Measurements from ENCODE around the gene SLC4A1.
"Not testable (repeated sequence)": the region's sequence is repeated elsewhere in the genome, so short reads cannot be mapped to it uniquely, and the experiment has no call there.

The SLC4A1 gene

GRCh38 chr17:44255915-44256314 is 12.0 kb downstream of the SLC4A1 start:
- DNase-seq, result no peak

- DNase-seq, result no peak
Observed at GRCh38 chr17:44254361-44255095, 13.4 kb downstream of the SLC4A1 start.

DNA sequence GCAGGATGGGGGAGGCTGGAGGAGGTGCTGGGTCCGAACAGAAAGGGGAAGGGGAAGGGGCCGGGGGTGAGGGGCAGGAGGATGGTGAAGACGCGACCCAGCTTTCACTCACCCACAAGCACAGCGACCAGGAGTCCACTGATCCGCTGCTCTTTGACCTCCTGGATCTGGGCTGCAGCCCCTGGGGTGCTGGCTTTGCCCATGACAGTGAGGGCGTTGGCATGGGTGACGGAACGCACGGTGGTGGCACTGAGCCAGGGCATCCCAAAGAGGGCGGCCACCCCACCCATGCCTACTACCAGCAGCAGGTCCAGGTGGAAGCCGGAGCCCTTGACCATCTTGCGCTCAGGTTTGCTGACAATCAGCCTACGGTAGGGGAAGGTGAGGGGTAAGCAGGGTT is 14.9 kb downstream of the SLC4A1 start:
- DNase-seq, result no peak

DNA sequence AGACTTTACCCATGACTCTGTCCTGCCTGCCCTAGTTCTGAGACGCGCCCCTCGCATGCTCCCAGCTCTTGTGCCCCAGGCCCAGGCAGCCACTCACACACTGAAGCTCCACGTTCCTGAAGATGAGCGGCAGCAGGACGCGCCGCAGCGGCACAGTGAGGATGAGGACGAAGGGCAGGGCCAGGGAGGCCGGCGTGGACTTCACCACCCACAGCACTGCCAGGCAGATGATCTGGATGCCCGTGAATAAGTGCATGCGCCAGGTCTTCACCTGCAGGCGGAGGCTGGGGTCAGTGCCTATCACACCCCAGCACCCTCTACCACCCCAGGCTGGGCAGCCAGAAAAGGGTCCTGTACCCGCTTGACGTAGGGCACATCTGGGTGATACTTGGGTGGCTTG is 16.9 kb downstream of the SLC4A1 start:
- DNase-seq, result no peak

GRCh38 chr17:44249501-44250246 is 18.3 kb downstream of the SLC4A1 start:
- DNase-seq, result no peak

DNA sequence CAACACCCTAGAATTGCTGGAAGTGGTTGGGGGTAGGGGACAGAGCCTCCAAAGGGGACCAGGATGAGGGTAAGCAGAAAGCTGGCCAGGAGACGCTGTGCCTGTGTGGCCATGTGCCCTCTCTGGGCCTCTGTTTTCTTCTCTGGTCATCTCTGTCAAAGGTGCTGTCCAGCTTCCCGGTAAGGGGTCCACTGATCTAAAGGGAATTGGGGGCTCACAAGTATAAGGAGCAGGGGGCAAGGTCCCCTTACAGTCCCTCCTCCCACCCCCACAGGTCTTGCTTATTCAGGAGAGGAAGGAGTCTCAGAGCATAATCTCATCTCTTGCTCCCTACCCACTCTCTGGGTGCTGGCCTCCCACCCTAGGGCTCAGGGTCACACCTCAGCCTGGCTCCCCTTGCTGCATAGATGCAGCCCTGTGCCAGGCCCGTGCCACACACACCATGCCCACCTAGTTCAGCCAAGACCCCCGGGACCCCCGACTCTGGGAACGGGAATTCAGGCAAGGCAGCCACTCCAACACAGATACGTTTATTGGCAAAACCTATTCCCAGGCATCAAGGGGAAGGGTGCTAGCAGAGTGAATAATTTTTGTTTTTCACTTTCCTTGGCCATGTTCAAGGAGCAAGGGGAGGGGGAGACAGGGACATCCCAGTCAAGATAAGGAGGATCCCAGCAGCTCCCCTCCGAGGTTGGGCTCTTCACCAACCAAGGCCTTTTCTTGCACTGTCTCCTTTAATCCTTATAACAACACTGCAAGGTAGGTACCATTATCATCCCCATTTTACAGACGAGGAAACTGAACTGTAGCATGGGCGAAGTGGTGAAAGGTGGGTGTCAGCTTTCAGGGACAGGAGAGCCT is 19.8 kb downstream of the SLC4A1 start:
- no peak for DNase-seq

- no peak for DNase-seq
Observed at GRCh38 chr17:44247440-44247841, 20.5 kb downstream of the SLC4A1 start.

DNA sequence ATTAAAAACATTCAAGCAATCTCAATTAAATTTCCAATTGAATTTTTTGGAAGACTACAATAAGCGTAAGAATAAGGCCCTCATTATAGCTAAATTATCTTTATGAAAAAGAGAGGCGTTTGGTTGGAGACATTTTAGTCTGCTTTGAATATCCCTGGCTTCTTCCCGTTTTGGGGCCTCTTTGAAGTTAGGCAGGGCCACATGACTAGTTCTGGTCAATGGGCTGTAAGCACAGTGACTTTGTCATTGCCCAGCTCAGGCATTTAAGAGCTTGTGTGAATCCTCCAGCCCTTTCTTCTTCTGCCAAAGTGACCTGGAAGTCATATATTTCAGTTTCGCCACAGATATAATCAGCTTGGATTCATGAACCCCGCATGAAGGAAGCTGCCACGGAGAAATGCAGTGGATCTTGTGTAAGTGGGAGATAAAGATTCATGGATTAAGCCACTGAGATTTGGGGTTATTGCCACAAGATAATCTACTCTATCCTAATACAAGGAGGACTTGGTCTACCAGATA is 26.8 kb downstream of the SLC4A1 start:
- no peak for DNase-seq

DNA sequence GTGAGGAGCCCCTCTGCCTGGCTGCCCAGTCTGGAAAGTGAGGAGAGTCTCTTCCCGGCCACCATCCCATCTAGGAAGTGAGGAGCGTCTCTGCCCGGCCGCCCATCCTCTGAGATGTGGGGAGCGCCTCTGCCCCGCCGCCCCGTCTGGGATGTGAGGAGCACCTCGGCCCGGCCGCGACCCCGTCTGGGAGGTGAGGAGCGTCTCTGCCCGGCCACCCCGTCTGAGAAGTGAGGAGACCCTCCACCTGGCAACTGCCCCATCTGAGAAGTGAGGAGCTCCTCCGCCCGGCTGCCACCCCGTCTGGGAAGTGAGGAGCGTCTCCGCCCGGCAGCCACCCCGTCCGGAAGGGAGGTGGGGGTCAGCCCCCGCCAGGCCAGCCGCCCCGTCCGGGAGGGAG is 30.0 kb downstream of the SLC4A1 start:
- DNase-seq, result not testable (repeated sequence)

- DNase-seq, result no peak
Observed at GRCh38 chr17:44236444-44236991, 31.4 kb downstream of the SLC4A1 start.

- no peak for DNase-seq
Observed at GRCh38 chr17:44235583-44235936, 32.4 kb downstream of the SLC4A1 start.

GRCh38 chr17:44233582-44233981 is 34.4 kb downstream of the SLC4A1 start:
- no peak for DNase-seq

- DNase-seq, result no peak
Observed at GRCh38 chr17:44232061-44232460, 35.9 kb downstream of the SLC4A1 start.

GRCh38 chr17:44230140-44230539 is 37.8 kb downstream of the SLC4A1 start:
- DNase-seq, result no peak

GRCh38 chr17:44229090-44229489 is 38.8 kb downstream of the SLC4A1 start:
- DNase-seq, result no peak

DNA sequence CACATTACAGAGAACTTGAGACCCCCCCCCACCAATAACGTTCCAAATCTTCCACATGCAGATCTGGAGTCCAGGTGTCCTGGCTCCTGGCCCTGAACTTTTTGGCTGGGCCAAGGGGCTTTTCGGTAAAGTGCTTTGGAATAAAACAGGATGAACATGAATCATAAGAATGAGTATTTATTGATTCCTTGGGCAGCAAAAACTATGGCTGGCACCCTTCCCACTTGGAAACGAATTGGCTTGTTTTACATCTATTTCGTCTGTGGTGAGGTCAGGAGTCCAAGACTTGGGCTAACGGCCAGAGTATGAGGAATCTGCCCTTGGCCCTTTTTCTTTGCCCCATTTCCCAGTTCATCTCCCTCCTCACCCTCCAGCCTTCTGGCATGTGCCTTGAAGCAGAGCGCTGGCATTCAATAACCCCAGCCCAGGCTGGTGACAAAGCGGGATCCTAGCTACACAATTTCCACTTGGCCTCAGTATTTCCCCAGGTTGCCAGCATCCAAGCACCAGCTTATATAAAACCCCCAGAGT is 44.3 kb downstream of the SLC4A1 start:
- DNase-seq, result no peak

DNA sequence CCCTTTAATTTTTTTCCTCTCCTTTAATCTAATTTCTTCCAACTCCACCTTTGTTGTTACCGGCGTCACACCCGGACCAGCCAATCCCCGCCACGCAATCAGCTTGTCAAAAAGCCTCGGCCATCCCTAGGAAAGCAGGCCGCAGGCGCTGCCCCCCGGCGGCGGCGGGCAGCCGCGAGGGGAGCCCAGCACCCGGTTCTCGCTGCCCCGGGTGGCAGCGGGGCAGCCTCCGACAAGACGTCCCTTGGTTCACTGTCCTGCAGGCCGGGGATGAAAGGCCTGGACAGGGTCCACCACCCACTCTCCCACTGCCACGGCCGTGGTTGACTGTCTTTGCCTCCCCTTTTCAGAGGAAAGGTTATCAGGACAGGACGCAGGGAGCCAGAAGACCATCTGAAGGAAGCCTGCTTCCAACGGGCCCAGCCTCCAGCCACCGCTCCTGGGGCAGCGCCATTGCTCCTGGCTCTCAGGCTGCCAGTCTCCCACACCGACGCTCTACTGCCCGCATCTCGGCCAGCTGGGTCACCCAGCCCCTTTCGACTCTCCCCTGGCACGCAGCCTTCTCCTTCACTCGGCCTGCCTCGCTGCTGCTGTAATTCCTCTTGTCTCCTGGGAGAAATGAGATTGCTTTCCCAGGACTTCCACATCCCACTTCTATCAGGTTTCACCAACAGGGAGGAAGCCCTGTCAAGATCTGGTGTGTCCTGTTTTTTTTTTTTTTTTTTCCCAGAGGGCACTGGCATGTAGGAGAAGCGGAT is 45.6 kb downstream of the SLC4A1 start:
- no peak for DNase-seq

DNA sequence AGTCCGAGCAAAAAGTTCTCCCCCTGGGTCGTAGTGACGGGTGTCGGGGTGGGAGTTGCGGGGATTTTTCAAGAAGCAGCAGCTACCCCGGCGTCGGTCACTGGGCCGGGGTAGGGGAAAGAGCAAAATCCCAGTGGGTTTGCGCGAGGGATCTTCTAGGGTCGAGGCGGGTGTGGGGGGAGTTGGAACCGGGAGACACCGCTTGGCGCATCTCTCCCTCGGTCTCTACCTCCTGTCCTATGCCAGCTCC is 46.1 kb downstream of the SLC4A1 start:
- no peak for DNase-seq

DNA sequence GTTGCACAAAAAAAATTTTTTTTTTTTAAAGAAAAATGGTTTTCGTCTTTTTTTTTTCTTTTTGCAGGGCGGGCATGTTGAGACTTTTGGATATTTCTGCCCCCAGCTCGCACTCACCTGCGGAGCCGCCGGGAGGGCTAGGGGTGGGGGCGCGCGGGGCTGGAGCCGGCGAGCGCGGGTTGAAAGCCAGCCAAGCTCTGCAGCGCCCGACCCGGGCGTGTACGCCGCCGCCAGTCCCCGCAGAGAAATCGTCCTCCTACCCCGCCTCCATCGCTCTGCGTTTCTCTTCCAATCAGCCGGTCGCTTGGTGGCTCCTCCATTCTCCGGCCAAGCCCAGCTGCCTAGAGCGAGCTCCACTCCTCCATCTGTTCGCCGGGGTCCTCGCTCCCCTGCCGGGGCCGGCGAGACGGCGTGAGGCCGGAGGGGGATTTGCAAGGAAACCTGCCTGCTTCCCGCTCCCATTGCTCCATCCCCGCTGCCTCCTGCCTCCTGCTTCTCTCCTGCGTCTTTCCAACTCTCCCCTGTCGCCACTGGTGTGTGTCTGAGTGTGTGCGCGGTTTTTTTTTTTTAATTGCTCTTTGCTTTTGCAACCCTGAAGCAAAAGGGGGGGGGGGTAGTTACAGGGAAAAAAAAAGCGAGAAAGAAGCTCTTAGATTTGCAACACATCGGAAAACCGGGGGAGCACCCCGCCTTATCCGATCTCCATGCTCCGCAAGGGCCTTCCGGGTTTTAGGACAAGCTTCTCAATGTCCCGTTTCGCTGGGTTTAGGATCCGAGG is 46.7 kb downstream of the SLC4A1 start:
- peak; percentile 46 for DNase-seq

- DNase-seq, result peak; percentile 38
Observed at GRCh38 chr17:44220213-44221083, 47.5 kb downstream of the SLC4A1 start.

Data from activated CD4-positive, alpha-beta T cell treated with anti-CD3 and anti-CD28 coated beads for 1 hour (primary cell).